ENCODE results near the gene CFAP97D2. TPM values are rescaled to one million over a fixed set of nuclear protein-coding genes. Genes with fewer than 3 reads are reported as not detected.
"Not testable (repeated sequence)": the region's sequence is repeated elsewhere in the genome, so short reads cannot be mapped to it uniquely, and the experiment has no call there.

Gene CFAP97D2
- total RNA-seq, 1 donor from 2014 or later: not detected

DNA sequence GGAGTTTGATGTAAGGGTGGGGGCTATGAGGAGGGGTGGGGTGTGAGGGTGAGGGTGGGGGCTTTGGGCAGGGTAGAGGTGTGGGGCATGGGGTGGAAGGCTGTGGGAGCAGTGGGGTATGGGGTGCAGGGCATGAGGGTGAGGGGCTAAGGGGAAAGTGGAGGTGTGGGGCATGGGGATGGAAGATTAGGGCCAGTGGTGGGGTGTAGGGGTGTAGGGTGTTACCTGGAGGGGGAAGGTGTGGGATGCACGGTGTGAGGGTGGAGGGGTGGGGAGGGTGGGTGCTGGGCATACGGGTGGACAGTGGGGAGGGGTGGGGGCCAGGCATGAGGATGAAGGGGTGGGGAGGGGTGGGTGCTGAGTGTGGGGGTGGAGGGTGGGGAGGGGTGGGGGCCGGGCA is 23.7 kb upstream of the CFAP97D2 start:
- DNase-seq (ENCODE audit: low read depth): no peak

DNA sequence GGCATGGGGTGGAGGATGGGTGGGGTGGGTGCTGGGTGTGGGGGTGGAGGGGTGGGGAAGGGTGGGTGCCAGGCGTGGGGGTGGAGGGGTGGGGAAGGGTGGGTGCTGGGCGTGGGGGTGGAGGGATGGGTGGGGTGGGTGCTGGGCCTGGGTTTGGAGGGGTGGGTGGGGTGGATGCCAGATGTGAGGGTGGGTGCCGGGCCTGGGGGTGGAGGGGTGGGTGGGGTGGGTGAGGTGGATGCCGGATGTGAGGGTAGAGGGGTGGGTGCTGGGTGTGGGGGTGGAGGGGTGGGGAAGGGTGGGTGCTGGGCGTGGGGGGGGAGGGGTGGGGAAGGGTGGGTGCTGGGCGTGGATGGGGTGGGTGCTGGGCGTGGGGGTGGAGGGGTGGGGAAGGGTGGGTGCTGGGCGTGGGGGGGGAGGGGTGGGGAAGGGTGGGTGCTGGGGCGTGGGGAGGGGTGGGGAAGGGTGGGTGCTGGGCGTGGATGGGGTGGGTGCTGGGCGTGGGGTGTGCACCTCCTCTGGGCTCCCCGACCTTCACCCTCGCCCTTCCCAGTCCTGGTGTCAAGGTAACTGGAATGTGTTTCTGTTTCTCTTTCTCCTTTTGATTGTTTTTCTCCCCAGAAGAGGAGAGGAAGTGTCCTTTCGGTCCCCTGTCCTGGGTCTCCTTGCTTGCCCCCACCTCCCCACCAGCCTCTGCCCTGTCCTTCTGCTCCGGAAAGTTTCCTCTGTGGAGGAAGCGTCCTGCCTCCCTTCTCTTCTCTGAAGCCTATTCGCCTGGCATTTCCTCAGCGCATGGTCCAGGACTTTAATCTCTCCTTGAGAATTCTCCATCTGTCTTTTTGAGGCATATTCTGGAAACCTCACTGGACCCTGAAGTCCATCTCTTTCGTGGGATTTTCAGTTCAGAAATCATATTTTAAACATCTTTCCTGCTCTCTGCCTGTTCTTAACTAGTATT is 22.9 kb upstream of the CFAP97D2 start:
- no peak overlapping the region for H3K4me3 ChIP-seq (ENCODE audit: low read depth, low read length)
- TF ChIP-seq CTCF (conservative IDR thresholded peaks at IDR 0.05; ENCODE audit: low read depth, low read length): no peak
- DNase-seq (ENCODE audit: low read depth): no peak

More for the DNA sequence above, 23.7 kb upstream of the CFAP97D2 start:
- no peak overlapping the region for H3K4me3 ChIP-seq (ENCODE audit: low read depth, low read length)
- TF ChIP-seq CTCF (conservative IDR thresholded peaks at IDR 0.05; ENCODE audit: low read depth, low read length): no peak

GRCh38 chr13:114157869-114158495 is 21.1 kb upstream of the CFAP97D2 start:
- TF ChIP-seq CTCF (conservative IDR thresholded peaks at IDR 0.05; ENCODE audit: low read depth, low read length): no peak
- H3K4me3 ChIP-seq (ENCODE audit: low read depth, low read length): no peak overlapping the region
- DNase-seq (ENCODE audit: low read depth): no peak

- DNase-seq (ENCODE audit: low read depth); H3K4me3 ChIP-seq (ENCODE audit: low read depth, low read length): not testable (repeated sequence)
Measured at GRCh38 chr13:114158869-114159666, 20.0 kb upstream of the CFAP97D2 start.

GRCh38 chr13:114161028-114161556 is 18.0 kb upstream of the CFAP97D2 start:
- no peak for TF ChIP-seq CTCF (conservative IDR thresholded peaks at IDR 0.05; ENCODE audit: low read depth, low read length)
- DNase-seq (ENCODE audit: low read depth): no peak
- H3K4me3 ChIP-seq (ENCODE audit: low read depth, low read length): no peak overlapping the region

DNA sequence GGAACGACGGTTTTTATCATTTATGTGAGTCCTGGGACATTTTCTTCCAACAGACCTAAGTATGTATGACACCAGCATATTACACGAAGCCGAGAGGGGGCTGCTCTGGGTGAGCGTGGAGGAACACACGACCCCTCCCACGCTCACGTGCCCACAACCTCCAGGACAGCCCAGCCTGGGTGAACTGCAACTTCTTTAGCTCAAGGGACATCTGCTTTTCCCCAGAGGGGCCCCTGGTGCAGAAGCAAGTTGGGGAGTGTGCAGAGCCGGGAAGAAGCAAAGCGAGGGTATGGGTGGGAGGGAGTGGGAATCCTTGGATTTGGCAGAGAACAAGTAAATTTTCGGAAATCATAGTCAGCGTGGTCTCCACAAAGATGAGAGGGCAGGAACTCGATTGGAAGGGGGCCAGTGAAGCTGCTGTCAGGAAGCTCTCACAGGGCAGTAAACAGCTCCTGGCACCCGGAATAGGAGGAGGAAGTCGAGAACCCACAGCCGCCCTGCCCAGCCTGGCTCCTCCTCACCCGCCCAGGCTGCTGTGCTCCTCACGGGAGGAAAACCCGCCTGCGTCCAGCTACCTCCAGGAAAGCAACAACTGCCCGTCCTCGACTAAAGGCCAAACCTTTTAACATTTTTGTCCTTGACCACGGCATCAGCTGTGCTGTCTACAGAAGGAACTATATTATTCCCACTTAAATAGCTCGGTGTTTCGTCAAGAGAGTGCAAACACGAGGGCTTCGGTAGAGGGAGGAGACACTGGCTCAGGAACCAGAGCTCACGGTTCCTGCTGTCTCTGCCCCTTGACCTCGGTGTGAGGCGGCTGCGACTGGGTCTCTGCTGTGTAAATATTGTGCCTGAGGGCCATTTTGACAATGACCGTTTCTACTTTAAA is 17.2 kb upstream of the CFAP97D2 start:
- no peak for TF ChIP-seq CTCF (conservative IDR thresholded peaks at IDR 0.05; ENCODE audit: low read depth, low read length)
- H3K4me3 ChIP-seq (ENCODE audit: low read depth, low read length): no peak overlapping the region
- DNase-seq (ENCODE audit: low read depth): no peak
